Stimulated activated CD8-positive, alpha-beta memory T cell treated with anti-CD3 and anti-CD28 coated beads, Interleukin-7, amount 100 ng/mL, for 48 hours (primary cell): Measurements from ENCODE around the gene NUP210.

ENCODE experiments used
- DNase-seq, 2 donors: peaks; one replicate each; pipeline ENCODE4 v3.0.0-alpha.2; 2020; ENCODE audit warnings: low read depth in 1 of 2; ENCODE audit errors: extremely low read depth in 1 of 2

The NUP210 gene

DNA sequence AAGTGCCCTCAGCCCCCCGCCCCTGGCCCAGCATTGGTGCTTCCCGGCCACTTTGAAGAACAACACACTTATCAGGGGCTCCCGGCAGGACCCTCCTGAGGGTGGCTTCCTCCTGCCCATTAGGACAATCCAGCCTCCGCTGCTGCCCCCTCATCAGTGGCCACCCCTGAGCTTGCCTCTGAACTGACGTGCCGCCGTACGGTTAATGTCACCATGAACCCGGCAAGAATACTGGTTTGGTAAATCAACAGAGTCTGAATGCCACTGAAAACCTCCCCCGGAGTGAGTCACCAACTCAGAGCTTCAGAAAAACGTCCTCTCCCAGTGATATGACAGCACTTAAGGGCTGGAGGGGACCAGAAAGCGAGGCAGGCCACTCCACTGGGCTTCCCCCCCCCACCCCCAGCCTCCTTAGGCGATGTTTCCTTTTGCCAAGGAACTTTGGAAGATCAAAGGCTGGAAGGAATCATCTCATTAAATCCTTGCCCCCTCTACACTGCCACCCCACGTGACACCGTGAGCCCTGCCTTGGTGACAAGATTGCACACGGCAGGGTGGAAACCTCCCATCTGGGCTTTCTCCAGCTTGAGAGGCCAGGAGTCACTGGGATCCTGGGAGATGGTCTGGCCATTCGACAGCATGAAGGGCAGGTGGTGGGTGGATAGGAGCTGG is 142.1 kb downstream of the NUP210 start:
- DNase-seq: peak in 1 of 2 donors; percentile 25

- DNase-seq: no peak
Measured at GRCh38 chr3:13277196-13277813, 142.8 kb downstream of the NUP210 start.

DNA sequence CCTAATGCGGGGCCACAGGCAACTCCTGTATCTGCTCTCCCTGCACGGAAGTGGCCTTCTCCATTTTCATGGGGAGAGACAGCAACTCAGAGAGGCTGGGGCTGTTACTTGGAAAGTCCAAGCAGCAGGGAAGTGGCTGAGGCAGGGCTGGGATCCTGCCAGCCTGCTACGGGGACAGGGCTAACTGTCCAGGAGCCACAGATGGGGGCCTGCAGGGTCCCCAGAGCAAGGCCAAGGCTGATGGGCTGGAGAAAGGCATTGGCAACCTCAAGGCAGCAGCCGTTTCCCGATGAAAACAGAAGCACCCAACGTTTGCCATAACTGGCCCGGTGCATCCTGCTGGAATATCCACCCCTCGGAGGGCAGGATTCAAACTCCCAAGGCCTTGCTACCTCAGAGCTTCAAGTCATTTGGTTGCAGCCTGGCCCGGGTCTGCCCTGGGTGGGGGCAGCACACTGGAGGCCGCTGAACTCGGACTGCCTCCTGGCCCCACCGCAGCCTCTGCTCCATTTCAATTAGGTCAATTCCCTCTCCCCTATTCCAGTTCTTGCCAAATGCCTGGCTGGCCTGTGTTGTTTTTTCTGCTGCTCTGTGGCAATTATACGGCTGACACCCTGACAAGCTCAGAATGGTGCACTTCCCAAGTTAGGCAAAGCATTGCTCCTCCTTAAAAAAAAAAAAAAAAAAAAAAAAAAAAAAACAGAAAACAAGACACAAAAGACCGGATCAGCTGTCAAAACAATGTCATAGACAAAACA is 143.5 kb downstream of the NUP210 start:
- DNase-seq: no peak

DNA sequence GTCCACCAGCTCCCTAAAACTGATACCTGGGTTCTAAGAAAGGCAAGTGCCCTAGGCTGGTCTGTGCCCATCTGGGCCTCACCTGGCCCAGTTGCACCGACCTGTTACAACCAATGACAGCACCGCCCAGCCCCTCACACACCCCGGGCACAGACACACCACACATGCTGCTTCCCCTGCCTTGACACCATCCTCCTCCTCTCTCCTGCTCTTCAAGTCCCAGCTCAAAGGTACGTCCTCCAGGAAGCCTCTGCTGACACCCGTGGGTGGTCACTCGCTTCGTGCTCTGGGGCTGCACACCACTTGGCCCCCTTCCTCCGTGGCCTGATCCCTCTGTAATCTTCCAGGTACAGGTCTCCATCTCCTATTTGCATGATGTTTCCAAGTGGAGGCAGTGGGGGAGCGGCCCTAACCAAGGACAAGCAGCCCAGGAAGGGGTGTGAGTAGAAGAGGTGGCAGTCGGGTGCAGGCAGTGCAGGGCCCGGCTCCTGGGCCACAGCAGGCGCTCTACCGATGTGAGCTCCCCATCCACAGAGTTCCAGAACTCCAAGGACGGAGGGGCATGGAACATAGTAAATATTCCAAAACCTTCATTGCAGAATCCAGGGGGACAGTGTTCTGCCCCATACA is 144.6 kb downstream of the NUP210 start:
- DNase-seq: no peak

GRCh38 chr3:13274551-13275332 is 145.4 kb downstream of the NUP210 start:
- DNase-seq: no peak

DNA sequence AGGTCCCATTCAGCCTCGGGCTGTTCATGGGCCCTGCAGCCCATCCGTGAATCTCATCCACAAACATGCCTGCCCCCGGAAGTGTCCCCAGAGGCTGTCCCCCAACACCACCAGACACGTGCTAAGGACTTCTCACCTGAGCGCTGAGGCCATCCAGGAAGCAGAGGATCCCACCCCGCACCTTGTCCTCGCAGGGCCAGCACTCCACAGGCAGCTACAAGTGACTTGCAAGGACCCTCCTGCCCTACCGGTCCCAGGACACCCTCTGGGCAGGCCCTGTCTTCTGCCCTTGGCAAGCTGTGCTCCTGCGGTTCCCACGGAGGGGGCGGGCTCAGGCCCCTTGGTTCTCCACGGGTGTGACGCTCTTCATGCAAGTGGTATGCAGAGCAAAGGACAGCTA is 146.0 kb downstream of the NUP210 start:
- DNase-seq: no peak

DNA sequence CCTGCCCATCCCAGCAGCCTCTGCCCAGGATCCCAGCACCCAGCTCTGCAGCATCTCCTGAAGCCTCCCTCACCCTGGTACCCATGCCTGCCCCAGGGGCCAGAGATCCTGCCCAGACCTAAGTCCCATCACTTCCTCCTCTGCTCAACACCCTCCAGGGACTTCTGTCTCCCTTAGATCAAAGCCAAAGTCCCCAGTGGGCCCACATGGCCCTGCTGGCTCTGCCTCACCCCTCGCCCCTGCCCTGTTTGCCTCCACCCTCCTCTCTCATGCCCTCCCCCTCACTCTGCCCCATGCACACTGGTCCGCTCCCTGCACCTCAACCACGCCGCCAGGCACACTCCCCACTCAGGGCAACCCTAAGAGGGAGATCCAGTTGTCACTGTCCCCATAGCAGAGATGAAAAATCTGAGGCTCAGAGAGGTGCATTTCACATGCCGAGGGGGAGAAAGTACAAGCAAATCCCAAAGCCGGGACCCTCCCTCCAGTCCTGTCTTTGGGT is 146.5 kb downstream of the NUP210 start:
- no peak for DNase-seq

DNA sequence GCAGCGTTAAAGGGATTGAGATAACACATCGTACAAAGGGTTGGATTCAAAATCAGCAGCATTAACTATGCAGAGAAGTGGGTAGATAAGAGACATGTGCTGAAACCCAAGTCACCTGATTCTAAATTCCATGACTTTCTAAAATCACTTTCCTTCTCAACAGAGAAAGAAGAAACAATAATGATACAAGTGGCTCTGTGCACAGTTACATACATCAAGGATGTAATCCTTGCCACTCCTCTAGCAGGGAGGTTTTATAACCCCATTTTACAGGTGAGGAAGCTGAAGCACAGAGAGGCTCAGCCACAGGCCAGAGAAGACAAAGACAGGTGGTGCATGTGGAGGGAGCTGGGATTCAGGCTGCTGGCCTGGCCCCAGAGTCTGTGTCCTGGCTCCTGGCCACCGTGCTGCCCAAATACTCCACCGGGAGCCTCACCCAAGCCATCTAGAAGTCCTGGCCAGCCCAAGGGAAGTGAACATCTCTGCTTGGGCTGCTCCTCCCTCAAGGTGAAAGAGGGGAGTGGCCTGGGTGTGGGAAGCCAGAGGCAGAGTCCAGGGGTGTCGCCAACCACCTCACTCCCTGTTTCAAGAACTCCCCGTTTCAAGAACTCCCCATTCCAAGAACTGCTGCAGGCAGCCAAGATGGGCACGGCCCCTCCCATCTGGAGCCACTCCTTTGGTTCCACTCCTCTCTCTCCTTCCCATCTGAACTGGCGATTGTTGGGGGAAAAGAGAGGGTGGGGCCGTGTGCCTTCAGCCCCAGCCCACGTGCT is 147.1 kb downstream of the NUP210 start:
- DNase-seq: no peak

- DNase-seq: no peak
Measured at GRCh38 chr3:13269711-13270378, 150.3 kb downstream of the NUP210 start.

- no peak for DNase-seq
Measured at GRCh38 chr3:13268961-13269441, 151.1 kb downstream of the NUP210 start.

DNA sequence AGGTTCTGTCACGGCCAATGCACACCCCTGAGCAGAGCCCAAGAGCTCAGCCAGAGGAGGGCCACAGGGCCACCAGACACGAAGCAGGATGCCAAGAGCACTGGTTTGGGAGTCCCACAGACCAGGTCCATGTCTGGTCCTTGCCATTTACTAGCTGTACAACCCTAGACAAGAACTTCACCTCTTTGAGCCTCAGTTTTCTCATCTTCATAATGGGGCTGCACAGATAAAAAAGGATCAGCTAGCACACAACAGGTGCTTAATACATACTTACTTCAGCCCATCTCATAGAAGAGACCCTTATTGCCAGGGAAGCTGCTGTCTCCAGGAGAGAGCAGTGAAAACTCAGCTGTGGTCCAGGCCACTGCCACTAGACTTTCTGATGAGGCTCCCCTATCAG is 152.0 kb downstream of the NUP210 start:
- no peak for DNase-seq

GRCh38 chr3:13266651-13267362 is 153.3 kb downstream of the NUP210 start:
- no peak for DNase-seq
